Progenitor cell of endocrine pancreas (in vitro differentiated cells): ENCODE results near the gene IL1RAPL2. TPM values are rescaled to one million over a fixed set of nuclear protein-coding genes. Genes with fewer than 3 reads are reported as not detected.

ENCODE experiments used
- DNase-seq: peaks from one replicate; pipeline ENCODE4 v3.0.0; 2021; ENCODE audit warnings: low spot score; ENCODE audit not compliant: unreplicated experiment
- H3K27ac Mint-ChIP-seq: 2 replicates; pipeline ENCODE4 v1.8.0; 2021; ENCODE audit warnings: mild to moderate bottlenecking, moderate library complexity, mixed read lengths
- H3K27me3 Mint-ChIP-seq: 2 replicates; pipeline ENCODE4 v1.8.0; 2021; ENCODE audit warnings: mixed read lengths
- H3K36me3 Mint-ChIP-seq: 2 replicates; pipeline ENCODE4 v1.8.0; 2022; ENCODE audit warnings: mixed read lengths; ENCODE audit not compliant: insufficient read depth
- H3K4me1 Mint-ChIP-seq: 2 replicates; pipeline ENCODE4 v1.8.0; 2021; ENCODE audit warnings: low read depth, mixed read lengths
- H3K4me3 Mint-ChIP-seq: 2 replicates; pipeline ENCODE4 v1.8.0; 2021; ENCODE audit warnings: low read depth, mild to moderate bottlenecking, moderate library complexity, mixed read lengths
- H3K9me3 Mint-ChIP-seq: 2 replicates; pipeline ENCODE4 v1.8.0; 2021; ENCODE audit warnings: low read depth, mixed read lengths
- total RNA-seq: library from RNA; stranded (reverse); gene quantifications from 2 replicates; pipeline ENCODE4 v1.2.1, GENCODE V29; 2021
- TF ChIP-seq, protein P1 (sequence below): fragments of 200-600 bp; sonication (generic); IDR thresholded peaks from one replicate; pipeline ENCODE4 v1.5.0; 2021; ENCODE audit warnings: antibody characterized with exemption, mild to moderate bottlenecking; ENCODE audit not compliant: unreplicated experiment

IL1RAPL2 gene
- total RNA-seq, 1 donor from 2014 or later = 0.91 TPM

DNA sequence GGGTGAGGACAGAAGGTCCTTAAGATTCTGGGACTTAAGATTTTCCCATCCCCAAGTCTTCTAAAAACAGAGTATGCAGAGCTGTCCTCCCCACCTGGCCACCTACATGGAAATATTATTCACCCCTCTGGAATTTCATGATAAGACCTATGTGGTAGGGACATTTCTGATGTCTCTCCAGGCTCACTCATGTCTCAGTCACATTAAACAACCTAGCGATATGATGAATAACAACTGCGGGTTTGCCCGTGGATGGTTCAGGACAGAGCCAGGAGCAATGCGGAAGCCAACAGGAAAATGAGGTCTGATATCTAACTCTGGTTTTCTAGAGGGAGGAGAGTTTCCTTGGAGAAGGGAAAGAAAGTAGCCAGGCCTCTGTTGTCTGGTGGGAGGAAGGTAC, 607.1 kb downstream of the IL1RAPL2 start:
- Mint-ChIP-seq H3K9me3 (peaks cover 12% of the 10 kb centered on the region), H3K27me3 (no peaks in the 10 kb centered on the region), H3K27ac (no peak overlapping the region), H3K36me3 (no peaks in the 10 kb centered on the region), H3K4me3 (no peak overlapping the region), H3K4me1 (no peaks in the 10 kb centered on the region)
- TF ChIP-seq, protein P1, sequence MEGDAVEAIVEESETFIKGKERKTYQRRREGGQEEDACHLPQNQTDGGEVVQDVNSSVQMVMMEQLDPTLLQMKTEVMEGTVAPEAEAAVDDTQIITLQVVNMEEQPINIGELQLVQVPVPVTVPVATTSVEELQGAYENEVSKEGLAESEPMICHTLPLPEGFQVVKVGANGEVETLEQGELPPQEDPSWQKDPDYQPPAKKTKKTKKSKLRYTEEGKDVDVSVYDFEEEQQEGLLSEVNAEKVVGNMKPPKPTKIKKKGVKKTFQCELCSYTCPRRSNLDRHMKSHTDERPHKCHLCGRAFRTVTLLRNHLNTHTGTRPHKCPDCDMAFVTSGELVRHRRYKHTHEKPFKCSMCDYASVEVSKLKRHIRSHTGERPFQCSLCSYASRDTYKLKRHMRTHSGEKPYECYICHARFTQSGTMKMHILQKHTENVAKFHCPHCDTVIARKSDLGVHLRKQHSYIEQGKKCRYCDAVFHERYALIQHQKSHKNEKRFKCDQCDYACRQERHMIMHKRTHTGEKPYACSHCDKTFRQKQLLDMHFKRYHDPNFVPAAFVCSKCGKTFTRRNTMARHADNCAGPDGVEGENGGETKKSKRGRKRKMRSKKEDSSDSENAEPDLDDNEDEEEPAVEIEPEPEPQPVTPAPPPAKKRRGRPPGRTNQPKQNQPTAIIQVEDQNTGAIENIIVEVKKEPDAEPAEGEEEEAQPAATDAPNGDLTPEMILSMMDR = no peak
- no peak for DNase-seq

DNA sequence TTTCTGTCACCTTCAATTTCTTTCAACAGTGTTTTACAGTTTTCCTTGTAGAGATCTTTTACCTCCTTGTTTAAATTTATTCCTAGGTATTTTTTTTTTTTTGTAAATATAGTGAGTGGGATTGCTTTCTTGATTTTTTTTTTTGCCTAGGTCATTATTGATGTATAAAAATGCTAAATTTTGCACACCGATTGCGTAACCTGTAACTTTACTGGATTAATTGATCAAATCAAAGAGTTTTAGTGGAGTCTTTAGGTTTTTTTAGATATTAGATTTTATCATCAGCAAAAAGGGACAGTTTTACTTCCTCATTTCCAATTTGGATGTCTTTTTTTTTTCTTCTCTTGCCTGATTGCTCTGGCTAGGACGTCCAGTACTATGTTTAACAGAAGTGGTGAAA, 613.6 kb downstream of the IL1RAPL2 start:
- Mint-ChIP-seq H3K4me3 (no peak overlapping the region), H3K36me3 (peaks cover 4% of the 10 kb centered on the region), H3K27ac (no peak overlapping the region), H3K4me1 (no peaks in the 10 kb centered on the region), H3K27me3 (no peaks in the 10 kb centered on the region), H3K9me3 (peaks cover 42% of the 10 kb centered on the region)
- TF ChIP-seq, protein P1 = no peak
- no peak for DNase-seq

DNA sequence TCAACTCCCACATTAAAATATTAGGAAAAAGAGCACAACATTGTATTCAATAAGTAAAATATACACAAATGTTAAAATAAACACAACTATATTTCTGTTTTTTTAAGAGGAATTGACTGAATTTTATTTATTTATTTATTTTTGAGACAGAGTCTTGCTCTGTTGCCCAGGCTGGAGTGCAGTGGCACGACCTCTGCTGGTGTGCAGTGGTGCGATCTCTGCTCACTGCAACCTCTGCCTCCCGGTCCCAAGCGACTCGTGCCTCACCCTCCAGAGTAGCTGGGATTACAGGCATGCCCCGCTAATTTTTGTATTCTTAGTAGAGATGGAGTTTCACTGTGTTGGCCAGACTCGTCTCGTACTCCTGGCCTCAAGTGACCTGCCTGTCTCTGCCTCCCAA, 623.1 kb downstream of the IL1RAPL2 start:
- no peaks in the 10 kb centered on the region for H3K36me3 Mint-ChIP-seq
- no peaks in the 10 kb centered on the region for H3K27me3 Mint-ChIP-seq
- TF ChIP-seq, protein P1 = no peak
- no peak overlapping the region for H3K4me3 Mint-ChIP-seq
- H3K4me1 Mint-ChIP-seq = peaks cover 2% of the 10 kb centered on the region
- no peak overlapping the region for H3K27ac Mint-ChIP-seq
- no peak for DNase-seq
- H3K9me3 Mint-ChIP-seq = peaks cover 11% of the 10 kb centered on the region

DNA sequence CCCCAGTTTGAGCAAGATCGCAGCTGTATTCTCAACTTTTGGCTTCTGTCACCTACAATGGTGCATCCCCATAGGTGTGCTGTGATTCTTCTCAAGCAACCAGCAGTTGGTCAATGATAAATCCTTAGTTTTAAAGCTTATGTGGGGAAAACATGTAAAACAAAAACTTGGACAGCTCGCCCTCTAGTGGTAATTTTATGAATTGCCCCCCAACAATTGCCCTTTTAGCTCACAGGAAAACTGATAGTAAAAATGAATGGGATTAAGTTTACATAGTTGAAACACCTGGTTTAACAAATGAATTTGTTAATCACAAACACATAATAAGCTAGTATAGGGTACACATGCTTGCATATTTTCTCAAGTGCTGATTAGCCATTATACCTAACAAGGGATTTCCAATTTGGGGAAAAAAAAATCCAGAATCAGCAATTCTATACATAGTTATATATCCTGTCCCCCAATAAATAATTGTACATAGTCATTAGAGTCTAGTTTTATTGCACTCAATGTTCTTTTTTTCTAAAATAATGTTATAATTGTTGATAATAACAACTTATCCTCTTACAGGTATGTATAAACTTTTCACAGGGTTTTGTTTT, 624.4 kb downstream of the IL1RAPL2 start:
- Mint-ChIP-seq H3K36me3 (no peaks in the 10 kb centered on the region), H3K27me3 (no peaks in the 10 kb centered on the region), H3K27ac (no peak overlapping the region), H3K4me3 (no peak overlapping the region), H3K4me1 (peaks cover 2% of the 10 kb centered on the region), H3K9me3 (peaks cover 13% of the 10 kb centered on the region)
- TF ChIP-seq, protein P1 = peak; percentile 72
- no peak for DNase-seq

DNA sequence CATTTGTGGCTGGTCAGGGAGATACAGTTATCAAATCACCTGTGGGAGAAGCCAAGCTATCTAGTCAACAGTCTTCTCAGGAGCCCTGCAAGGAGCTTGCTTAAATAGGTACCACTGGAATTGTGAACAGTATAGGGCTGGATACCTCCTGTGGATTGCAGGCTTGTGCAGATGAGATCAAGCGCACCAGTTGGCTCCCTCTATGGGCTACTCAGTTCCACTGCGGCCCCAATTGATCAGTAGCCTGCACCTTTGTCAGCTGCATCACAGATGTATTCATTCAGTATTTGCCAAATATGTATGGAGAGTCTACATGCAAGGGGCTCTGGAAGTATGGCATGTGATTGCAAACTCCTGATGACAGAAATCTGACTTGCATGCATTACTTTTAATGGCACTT, 625.9 kb downstream of the IL1RAPL2 start:
- TF ChIP-seq, protein P1 = peak; percentile 60
- Mint-ChIP-seq H3K27me3 (no peaks in the 10 kb centered on the region), H3K4me1 (no peaks in the 10 kb centered on the region), H3K27ac (no peak overlapping the region), H3K9me3 (peaks cover 8% of the 10 kb centered on the region), H3K4me3 (no peak overlapping the region), H3K36me3 (no peaks in the 10 kb centered on the region)
- no peak for DNase-seq
